Germinal center (tissue), 1 donor: ENCODE data around the gene PPP1R36.
"Not testable (repeated sequence)": the region's sequence is repeated elsewhere in the genome, so short reads cannot be mapped to it uniquely, and the experiment has no call there.

Experiments
- DNase-seq: peaks from one replicate; pipeline ENCODE4 v3.0.0; 2012; ENCODE audit warnings: mixed read lengths, low spot score

The PPP1R36 gene

GRCh38 chr14:64569138-64569631, 19.4 kb downstream of the PPP1R36 start:
- DNase-seq: no peak

DNA sequence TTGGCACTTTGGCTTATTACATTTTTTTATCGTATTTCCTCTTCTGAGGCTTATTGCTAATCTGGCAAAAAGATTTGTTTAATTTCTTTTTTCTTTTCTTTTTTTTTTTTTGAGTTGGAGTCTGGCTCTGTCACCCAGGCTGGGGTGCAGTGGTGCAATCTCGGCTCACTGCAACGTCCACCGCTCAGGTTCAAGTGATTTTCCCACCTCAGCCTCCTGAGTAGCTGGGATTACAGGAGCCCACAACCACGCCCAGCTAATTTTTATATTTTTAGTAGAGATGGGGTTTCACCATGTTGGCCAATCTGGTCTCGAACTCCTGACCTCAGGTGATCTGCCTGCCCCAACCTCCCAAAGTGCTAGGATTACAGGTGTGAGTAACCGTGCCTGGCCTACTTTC, 19.9 kb downstream of the PPP1R36 start:
- DNase-seq: not testable (repeated sequence)

DNA sequence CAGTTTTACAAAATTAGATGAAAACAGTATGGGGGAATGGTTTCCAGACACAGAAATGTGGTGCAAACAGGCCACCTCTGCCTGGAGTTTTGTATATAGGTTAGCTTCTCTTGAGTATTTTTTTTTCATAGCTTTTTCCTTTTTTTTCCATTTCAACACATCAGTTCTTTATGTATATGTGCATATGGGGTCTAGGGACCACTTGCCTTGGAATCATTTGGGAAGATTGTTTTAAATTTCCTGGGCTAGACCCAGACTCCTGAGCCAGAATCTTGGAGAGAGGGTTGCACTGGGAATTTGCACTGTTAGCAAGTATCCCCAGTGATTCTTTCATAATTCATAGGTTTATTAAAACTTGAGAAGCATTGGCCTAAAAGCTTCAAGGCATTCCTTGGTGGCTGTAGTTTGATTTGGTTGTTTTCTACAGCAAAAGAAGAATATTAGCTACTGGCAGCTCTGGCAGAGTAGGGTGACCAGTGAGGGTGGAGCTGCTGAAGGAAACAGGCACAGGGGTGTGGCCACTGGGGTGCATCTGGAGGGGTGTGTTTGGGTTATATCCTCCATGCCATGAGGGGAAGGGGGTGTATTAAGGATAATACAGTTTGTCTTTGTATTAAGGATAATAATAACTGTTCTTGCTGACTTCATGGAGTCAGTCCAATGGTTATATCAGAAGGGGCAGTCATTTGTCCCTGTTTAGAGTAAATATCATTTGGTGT, 22.8 kb downstream of the PPP1R36 start:
- no peak for DNase-seq

DNA sequence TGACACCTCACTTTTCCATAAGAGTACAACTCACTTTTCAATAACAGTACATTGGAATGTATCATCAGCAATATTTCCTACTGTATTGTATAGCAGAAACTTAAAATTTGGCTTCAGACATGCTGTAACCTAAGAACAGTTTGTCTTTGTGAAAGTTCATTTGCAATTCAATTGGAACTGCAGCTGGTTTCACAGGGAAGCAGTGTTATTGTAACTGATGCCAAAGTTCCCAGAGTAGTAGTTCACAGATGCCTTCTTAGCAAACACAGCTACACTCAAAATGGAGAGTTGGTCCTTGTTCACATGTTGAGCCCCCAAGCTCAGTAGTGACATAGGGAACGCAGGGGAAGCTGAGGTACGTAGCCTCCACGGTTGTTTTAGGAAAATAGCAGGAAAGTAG, 23.3 kb downstream of the PPP1R36 start:
- DNase-seq: no peak

- no peak for DNase-seq
Observed at GRCh38 chr14:64574371-64575107, 24.8 kb downstream of the PPP1R36 start.

DNA sequence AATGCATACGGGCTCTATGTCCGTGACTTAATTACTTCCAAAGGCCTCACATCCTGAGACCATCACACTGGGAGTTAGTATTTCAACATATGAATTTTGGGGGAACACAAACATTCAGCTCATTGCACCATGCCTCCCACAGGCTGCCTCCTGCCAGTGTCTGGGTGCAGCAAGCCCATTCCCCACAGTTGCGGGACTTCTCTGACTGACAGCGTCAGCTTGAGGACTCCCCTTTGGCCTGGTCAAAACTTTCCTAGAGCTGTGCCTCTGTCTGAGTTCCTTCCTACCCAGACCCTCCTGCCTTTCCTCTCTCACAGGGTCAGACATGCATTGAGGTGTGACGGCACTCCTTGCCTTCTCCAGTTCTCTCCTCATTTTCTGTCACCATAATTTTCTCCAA, 27.4 kb downstream of the PPP1R36 start:
- DNase-seq: no peak

DNA sequence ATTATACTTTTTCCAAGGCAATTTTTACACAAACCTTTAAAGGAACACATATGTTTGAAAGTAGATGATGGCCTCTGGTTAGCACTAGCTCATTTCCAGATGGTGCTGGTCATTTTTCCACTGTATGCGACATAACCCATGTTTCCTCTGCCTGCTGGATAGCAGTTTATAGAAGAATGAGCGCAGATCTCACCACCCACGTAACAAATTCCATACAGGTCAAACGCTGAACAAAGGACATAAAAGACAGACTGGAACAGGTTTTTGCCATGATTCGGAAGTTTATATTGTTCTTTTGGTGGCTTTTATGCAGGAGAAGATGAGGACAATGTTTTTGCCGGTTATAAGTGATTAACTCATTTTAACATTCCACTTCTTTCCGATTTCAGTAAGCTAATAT, 30.7 kb downstream of the PPP1R36 start:
- DNase-seq: no peak

DNA sequence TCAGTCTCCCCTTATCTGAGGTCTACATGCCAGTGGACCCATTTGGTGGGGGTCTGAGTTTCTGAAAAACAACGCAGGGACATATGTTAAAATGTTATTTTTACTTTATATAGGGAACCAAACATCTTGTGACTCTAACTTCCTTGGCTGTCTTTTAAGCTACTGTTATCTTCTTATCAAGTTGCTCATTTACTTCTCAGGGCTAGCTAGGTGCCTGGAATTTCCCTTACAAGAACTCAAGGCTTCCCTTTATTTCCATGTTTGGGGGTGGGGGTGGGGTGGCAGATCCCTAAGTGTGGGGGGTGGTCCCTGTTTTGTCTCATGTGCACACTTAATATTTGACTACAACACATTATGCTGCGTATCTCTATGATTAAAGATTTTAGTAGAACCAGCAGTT, 31.6 kb downstream of the PPP1R36 start:
- DNase-seq: no peak

- DNase-seq: no peak
Observed at GRCh38 chr14:64581817-64582216, 32.1 kb downstream of the PPP1R36 start.

- no peak for DNase-seq
Observed at GRCh38 chr14:64584190-64584589, 34.4 kb downstream of the PPP1R36 start.

DNA sequence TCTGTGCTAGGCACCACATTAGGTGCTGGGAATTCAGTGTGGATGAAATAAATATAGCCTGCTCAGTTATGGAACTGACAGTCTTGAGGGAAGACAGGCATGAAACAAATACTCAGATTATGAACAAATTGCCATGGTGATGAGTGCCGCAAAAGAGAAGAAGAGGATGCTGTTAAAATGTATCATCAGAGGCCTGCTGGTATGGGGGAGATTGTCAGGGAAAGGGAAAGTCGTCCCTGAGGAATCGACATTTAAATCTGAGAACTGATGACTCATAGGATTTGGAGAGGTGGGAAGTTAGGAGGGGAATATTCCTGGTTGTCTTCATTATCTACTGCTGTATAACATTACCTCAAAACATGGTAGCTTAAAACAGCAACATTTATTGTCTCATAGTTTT, 42.0 kb downstream of the PPP1R36 start:
- no peak for DNase-seq

GRCh38 chr14:64594438-64594837, 44.7 kb downstream of the PPP1R36 start:
- no peak for DNase-seq

DNA sequence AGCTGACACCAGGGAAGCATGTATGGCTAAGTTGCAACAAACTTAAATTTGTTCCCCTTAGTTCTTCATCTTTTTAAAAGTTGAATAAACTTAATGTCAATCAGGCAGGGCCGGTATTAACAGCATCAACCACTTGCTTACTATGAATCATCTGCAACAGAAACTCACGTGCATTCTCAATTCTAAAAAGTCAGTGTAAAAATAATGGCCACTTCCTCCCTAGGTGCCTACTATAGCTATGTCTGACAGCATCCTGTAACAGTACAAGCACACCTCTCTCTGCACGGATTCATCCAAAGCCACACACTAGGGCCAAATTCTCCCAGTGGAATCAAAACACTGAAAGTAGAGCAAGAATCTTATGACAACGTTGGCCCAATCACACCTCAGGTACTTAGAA, 48.6 kb downstream of the PPP1R36 start:
- DNase-seq: no peak

DNA sequence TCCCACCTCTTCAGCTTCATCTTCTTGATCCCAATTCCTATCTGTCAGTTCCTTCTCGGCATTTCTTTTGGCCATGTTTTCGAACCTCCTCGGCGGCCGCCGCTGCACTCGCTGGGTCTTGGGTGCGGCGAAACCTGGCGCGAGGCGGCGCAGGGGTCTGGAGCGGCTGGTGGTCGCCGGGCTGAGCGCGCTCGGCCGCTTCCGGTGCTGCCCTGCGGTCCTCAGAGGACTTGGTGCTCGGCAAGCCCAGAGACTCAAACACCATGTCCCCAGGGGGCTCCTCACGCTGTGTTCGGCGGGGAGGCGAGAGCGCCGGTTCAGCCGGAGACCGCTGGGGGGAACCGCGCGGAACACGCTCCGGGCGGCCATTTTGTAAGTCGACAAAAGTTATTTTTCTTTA, 51.8 kb downstream of the PPP1R36 start:
- no peak for DNase-seq

- DNase-seq: no peak
Observed at GRCh38 chr14:64602826-64603225, 53.1 kb downstream of the PPP1R36 start.

DNA sequence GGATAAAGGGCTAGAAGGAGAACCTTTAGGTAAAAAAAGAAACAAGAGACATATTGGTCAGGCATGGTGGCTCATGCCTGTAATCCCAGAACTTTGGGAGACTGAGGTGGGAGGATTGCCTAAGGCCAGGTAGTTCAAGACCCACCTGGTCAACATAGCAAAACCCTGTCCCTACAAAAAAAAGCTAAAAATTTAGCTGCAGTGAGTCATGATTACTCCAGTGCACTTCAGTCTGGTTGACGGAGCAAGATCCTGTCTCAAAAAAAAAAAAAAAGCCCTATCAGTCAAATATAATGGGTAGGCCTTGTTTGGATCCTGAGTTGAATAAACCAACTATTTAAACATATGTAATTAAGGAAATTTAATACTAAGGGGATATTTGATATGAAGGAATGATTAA, 54.2 kb downstream of the PPP1R36 start:
- no peak for DNase-seq

DNA sequence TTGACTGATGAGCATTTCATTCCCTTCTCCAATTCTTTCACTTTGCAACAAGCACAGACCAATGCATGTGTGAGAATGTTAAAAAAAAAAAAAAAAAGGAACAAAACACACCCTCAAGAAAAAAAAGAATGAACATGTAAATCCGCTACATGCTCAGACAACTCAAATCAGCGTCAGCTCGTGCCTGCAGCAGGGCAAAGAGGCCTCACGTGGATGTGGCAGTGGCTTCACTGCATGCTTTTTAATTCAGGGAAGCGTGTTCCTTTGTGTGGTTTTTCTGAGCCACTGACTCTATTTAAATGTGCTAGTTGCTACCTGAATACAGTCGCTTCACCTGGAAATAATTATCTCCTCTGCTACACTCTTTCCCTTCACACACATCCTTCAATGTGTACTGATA, 55.1 kb downstream of the PPP1R36 start:
- no peak for DNase-seq

DNA sequence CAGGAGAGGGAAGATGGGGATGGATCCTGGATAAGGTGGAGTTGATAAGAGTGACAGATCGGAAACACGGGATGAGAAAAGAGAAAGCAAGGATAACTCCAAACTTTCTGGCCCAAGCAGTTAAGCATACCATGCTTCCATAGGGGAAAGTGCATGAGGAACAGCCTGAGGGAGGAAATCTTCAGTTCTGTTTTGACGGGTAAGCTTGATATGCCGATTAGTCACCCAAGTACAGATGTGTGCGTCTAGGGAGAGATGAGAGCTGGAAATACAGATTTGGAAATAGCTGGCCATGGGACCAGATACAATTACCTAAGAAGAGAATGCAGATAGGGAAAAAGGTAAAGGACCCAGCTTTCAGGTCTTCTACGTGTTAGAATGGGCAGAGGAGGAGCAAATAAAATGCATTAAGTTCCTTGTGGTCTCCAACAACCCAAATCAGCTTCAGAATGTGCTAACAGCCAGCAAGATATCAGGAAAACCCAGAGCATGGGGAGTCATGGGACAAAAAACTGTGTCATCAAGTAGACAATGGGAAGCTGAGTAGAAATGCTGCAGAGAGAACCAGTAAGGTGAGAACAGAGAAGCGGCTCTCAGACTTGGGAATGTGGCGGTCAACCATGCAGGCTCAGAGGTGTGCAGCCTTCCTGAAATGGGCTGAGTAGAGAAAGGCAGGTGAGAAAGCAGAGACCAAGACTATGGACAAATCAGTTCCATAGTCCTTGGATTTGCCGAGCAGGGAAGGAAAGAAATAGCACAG, 56.3 kb downstream of the PPP1R36 start:
- DNase-seq: no peak

GRCh38 chr14:64610049-64610746, 60.4 kb downstream of the PPP1R36 start:
- DNase-seq: no peak

- no peak for DNase-seq
Observed at GRCh38 chr14:64611358-64612020, 61.7 kb downstream of the PPP1R36 start.

GRCh38 chr14:64612021-64612380, 62.2 kb downstream of the PPP1R36 start:
- no peak for DNase-seq
